ENCODE results near the gene TPSG1.

DNA sequence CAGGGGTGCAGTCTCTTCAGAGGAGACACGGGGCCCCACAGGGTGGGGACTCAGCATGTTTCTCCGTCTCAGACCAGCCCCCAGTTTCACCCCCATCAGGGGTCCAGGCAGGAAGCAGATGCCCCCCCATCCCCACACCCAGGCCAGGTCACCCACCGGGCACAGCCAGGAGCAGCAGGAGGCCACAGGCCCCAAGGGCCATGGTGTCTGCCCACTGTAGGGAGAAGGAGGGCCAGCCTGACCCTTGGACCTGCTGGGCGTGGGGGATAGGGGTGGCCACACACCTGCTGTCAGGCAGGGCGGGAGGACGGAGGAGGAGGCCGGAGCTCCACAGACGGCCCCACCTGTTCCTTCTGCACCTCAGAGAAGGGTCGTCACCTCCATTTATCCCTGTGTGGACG, at the start of gene TPSG1:
- TF ChIP-seq, protein P1, sequence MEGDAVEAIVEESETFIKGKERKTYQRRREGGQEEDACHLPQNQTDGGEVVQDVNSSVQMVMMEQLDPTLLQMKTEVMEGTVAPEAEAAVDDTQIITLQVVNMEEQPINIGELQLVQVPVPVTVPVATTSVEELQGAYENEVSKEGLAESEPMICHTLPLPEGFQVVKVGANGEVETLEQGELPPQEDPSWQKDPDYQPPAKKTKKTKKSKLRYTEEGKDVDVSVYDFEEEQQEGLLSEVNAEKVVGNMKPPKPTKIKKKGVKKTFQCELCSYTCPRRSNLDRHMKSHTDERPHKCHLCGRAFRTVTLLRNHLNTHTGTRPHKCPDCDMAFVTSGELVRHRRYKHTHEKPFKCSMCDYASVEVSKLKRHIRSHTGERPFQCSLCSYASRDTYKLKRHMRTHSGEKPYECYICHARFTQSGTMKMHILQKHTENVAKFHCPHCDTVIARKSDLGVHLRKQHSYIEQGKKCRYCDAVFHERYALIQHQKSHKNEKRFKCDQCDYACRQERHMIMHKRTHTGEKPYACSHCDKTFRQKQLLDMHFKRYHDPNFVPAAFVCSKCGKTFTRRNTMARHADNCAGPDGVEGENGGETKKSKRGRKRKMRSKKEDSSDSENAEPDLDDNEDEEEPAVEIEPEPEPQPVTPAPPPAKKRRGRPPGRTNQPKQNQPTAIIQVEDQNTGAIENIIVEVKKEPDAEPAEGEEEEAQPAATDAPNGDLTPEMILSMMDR (IDR thresholded peaks at IDR 0.05; ENCODE audit: low read length): no peak
- TF ChIP-seq EZH2 (IDR thresholded peaks at IDR 0.05; ENCODE audit: borderline replicate concordance, low read length): no peak
